ENCODE measurements around the gene ZEB1. TPM values are rescaled to one million over a fixed set of nuclear protein-coding genes. Genes with fewer than 3 reads are reported as not detected.

The ZEB1 gene
- total and polyA plus RNA-seq, 2 donors (not counting 1 experiment from before 2014, with no cell fraction given) = 73.7 to 221 TPM

DNA sequence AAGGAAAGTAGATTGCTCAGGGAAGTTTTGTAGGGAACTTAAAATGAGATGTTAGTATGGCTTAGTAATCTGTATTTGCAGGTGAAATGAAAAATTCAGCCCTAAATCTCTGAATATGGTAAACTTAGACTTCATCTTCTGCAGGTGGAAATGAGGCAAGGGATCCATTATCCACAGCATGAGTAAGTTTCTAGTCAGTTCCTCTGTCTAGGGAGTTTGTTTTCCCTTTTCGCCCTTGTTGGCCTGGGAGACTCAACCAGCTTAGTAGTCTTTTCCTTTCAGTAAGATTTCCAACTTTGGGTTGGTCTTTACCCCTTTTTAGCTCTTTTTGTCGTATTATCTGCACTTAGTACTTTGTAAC lies 65.6 kb downstream of the ZEB1 start:
- H3K4me3 ChIP-seq (replicated peaks in 1 of 4; ENCODE audit: control extremely low read depth in 1 of 4, insufficient read depth in 1 of 4, low read depth in 3 of 4, low read length in 4 of 4) = no peak overlapping the region
- no peak for TF ChIP-seq CTCF (conservative IDR thresholded peaks at IDR 0.05 in 1 of 2, IDR thresholded peaks at IDR 0.05 in 1 of 2; ENCODE audit: low read depth in 1 of 2, low read length in 2 of 2)
- no peak for TF ChIP-seq EZH2 (IDR thresholded peaks at IDR 0.05; ENCODE audit: low read length, missing control alignments)
- H3K4me2 ChIP-seq (ENCODE audit: extremely low read depth, insufficient read depth, low read length) = no peak overlapping the region
- no peaks in the 10 kb centered on the region for H3K27me3 ChIP-seq (ENCODE audit: control insufficient read depth, insufficient read depth, low read length)
- no peak overlapping the region for H2AFZ ChIP-seq (ENCODE audit: low read length)
- H3K27ac ChIP-seq (ENCODE audit: insufficient read depth, low read length) = no peak overlapping the region
- peak in 1 of 2 donors; percentile 17 for DNase-seq (ENCODE audit: low read depth in 2 of 2)
- peaks cover 6% of the 10 kb centered on the region for H3K36me3 ChIP-seq (ENCODE audit: control insufficient read depth, insufficient read depth, low read length)
- H3K4me1 ChIP-seq (ENCODE audit: control insufficient read depth, extremely low read depth, insufficient read depth, low read length) = peaks cover 2% of the 10 kb centered on the region
- peaks cover 77% of the 10 kb centered on the region for H3K79me2 ChIP-seq (ENCODE audit: control insufficient read depth, insufficient read depth, low read length)
- no peaks in the 10 kb centered on the region for H4K20me1 ChIP-seq (ENCODE audit: control insufficient read depth, extremely low read depth, insufficient read depth, low read length)
- H3K9me3 ChIP-seq (ENCODE audit: control insufficient read depth, insufficient read depth, low read depth, low read length) = no peaks in the 10 kb centered on the region
- no peak overlapping the region for H3K9ac ChIP-seq (ENCODE audit: insufficient read depth, low read length)

- H3K4me3 ChIP-seq (replicated peaks in 1 of 4; ENCODE audit: control extremely low read depth in 1 of 4, insufficient read depth in 1 of 4, low read depth in 3 of 4, low read length in 4 of 4) = no peak overlapping the region
- peaks cover 59% of the 10 kb centered on the region for H3K79me2 ChIP-seq (ENCODE audit: control insufficient read depth, insufficient read depth, low read length)
- H3K27ac ChIP-seq (ENCODE audit: insufficient read depth, low read length) = no peak overlapping the region
Measured at GRCh38 chr10:31390804-31391203, 71.8 kb downstream of the ZEB1 start.

DNA sequence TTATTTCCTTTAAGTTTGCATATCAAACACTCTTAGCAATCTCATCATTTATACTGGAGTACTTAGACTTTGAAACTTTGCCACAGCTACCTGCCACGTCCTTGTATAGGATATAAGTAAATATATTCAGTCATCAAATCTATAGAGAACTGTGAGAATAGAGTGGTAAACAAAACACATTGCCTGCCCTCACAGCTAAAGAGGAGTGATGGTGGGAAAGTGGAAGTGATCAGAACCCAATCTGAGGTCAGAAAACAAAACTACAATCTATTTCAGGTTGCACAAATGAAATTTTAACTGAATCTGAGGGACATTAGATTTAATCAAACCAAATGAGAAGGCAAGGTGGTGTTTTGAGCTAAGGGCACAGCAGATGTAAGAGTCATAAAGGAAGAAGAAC lies 74.8 kb downstream of the ZEB1 start:
- no peak overlapping the region for H3K27ac ChIP-seq (ENCODE audit: insufficient read depth, low read length)

More at GRCh38 chr10:31390804-31391203, 71.8 kb downstream of the ZEB1 start:
- H3K4me2 ChIP-seq (ENCODE audit: extremely low read depth, insufficient read depth, low read length) = no peak overlapping the region
- no peak overlapping the region for H2AFZ ChIP-seq (ENCODE audit: low read length)
- peaks cover 9% of the 10 kb centered on the region for H3K36me3 ChIP-seq (ENCODE audit: control insufficient read depth, insufficient read depth, low read length)
- no peak overlapping the region for H3K9ac ChIP-seq (ENCODE audit: insufficient read depth, low read length)
- H3K4me1 ChIP-seq (ENCODE audit: control insufficient read depth, extremely low read depth, insufficient read depth, low read length) = peaks cover 2% of the 10 kb centered on the region
- TF ChIP-seq EZH2 (IDR thresholded peaks at IDR 0.05; ENCODE audit: low read length, missing control alignments) (no peak), CTCF (conservative IDR thresholded peaks at IDR 0.05 in 1 of 2, IDR thresholded peaks at IDR 0.05 in 1 of 2; ENCODE audit: low read depth in 1 of 2, low read length in 2 of 2) (no peak)
- peaks cover 3% of the 10 kb centered on the region for H4K20me1 ChIP-seq (ENCODE audit: control insufficient read depth, extremely low read depth, insufficient read depth, low read length)
- H3K27me3 ChIP-seq (ENCODE audit: control insufficient read depth, insufficient read depth, low read length) = no peaks in the 10 kb centered on the region
- no peak for DNase-seq (ENCODE audit: low read depth in 2 of 2)
- H3K9me3 ChIP-seq (ENCODE audit: control insufficient read depth, insufficient read depth, low read depth, low read length) = no peaks in the 10 kb centered on the region

More for the DNA sequence above, 74.8 kb downstream of the ZEB1 start:
- Histone ChIP-seq H2AFZ (ENCODE audit: low read length) (no peak overlapping the region), H3K9ac (ENCODE audit: insufficient read depth, low read length) (no peak overlapping the region), H3K36me3 (ENCODE audit: control insufficient read depth, insufficient read depth, low read length) (peaks cover 8% of the 10 kb centered on the region), H3K4me2 (ENCODE audit: extremely low read depth, insufficient read depth, low read length) (no peak overlapping the region), H3K4me1 (ENCODE audit: control insufficient read depth, extremely low read depth, insufficient read depth, low read length) (peaks cover 2% of the 10 kb centered on the region), H4K20me1 (ENCODE audit: control insufficient read depth, extremely low read depth, insufficient read depth, low read length) (peaks cover 3% of the 10 kb centered on the region), H3K27me3 (ENCODE audit: control insufficient read depth, insufficient read depth, low read length) (no peaks in the 10 kb centered on the region), H3K9me3 (ENCODE audit: control insufficient read depth, insufficient read depth, low read depth, low read length) (no peaks in the 10 kb centered on the region), H3K4me3 (replicated peaks in 1 of 4; ENCODE audit: control extremely low read depth in 1 of 4, insufficient read depth in 1 of 4, low read depth in 3 of 4, low read length in 4 of 4) (no peak overlapping the region), H3K79me2 (ENCODE audit: control insufficient read depth, insufficient read depth, low read length) (peaks cover 56% of the 10 kb centered on the region)
- DNase-seq (ENCODE audit: low read depth in 2 of 2) = no peak
- no peak for TF ChIP-seq CTCF (conservative IDR thresholded peaks at IDR 0.05 in 1 of 2, IDR thresholded peaks at IDR 0.05 in 1 of 2; ENCODE audit: low read depth in 1 of 2, low read length in 2 of 2)
- no peak for TF ChIP-seq EZH2 (IDR thresholded peaks at IDR 0.05; ENCODE audit: low read length, missing control alignments)

All from fibroblast of lung (primary cell).